Activated naive CD8-positive, alpha-beta T cell (primary cell): ENCODE results near the gene OAS3.
"Not testable (repeated sequence)": the region's sequence is repeated elsewhere in the genome, so short reads cannot be mapped to it uniquely, and the experiment has no call there.

ENCODE experiments used
- H3K27ac Mint-ChIP-seq: one replicate; pipeline ENCODE4 v1.8.0; 2021; ENCODE audit warnings: mixed read lengths
- H3K27me3 Mint-ChIP-seq: one replicate; pipeline ENCODE4 v1.8.0; 2021; ENCODE audit warnings: mixed read lengths
- H3K36me3 Mint-ChIP-seq: one replicate; pipeline ENCODE4 v1.8.0; 2021; ENCODE audit warnings: mixed read lengths
- H3K4me1 Mint-ChIP-seq: one replicate; pipeline ENCODE4 v1.8.0; 2021; ENCODE audit warnings: low read depth, mixed read lengths
- H3K4me3 Mint-ChIP-seq: one replicate; pipeline ENCODE4 v1.8.0; 2021; ENCODE audit warnings: mild to moderate bottlenecking, mixed read lengths
- H3K9me3 Mint-ChIP-seq: one replicate; pipeline ENCODE4 v1.8.0; 2021; ENCODE audit warnings: low read depth, mixed read lengths

Gene OAS3

DNA sequence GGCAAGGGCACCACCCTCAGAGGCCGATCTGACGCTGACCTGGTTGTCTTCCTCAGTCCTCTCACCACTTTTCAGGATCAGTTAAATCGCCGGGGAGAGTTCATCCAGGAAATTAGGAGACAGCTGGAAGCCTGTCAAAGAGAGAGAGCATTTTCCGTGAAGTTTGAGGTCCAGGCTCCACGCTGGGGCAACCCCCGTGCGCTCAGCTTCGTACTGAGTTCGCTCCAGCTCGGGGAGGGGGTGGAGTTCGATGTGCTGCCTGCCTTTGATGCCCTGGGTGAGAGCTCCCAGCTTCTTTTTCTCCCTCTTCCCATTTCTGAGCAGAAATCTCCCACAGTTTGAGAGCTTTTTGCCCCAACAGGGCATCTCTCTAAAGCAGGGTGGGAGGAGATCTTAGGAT lies 29.7 kb upstream of the OAS3 start:
- Mint-ChIP-seq H3K27me3 (no peaks in the 10 kb centered on the region), H3K9me3 (peaks cover 9% of the 10 kb centered on the region), H3K36me3 (peaks cover 29% of the 10 kb centered on the region), H3K27ac (peak overlapping the region; percentile 89), H3K4me3 (peak overlapping the region; percentile 95), H3K4me1 (peaks cover 66% of the 10 kb centered on the region)

DNA sequence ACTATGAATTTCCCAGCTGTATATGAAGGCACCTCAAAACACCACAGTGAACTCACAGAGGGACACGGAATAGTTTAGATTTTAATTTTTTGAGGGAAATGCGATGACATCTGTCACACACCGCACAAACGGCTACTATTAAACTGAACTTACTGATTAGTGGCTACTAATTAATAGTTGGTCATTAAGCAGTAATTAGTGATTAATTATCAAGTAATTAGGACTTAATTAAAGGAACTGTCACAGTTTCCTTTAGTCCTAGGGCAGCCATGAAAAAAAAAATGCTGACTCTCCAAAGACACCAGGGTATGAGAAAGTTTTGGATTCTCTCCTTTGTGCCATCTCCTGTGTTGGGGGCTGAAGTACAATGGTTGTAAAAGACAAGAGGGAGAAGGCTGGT lies 28.6 kb upstream of the OAS3 start:
- Mint-ChIP-seq H3K4me1 (peaks cover 65% of the 10 kb centered on the region), H3K27me3 (no peaks in the 10 kb centered on the region), H3K36me3 (peaks cover 33% of the 10 kb centered on the region), H3K4me3 (peak overlapping the region; percentile 95), H3K9me3 (peaks cover 9% of the 10 kb centered on the region), H3K27ac (peak overlapping the region; percentile 89)

DNA sequence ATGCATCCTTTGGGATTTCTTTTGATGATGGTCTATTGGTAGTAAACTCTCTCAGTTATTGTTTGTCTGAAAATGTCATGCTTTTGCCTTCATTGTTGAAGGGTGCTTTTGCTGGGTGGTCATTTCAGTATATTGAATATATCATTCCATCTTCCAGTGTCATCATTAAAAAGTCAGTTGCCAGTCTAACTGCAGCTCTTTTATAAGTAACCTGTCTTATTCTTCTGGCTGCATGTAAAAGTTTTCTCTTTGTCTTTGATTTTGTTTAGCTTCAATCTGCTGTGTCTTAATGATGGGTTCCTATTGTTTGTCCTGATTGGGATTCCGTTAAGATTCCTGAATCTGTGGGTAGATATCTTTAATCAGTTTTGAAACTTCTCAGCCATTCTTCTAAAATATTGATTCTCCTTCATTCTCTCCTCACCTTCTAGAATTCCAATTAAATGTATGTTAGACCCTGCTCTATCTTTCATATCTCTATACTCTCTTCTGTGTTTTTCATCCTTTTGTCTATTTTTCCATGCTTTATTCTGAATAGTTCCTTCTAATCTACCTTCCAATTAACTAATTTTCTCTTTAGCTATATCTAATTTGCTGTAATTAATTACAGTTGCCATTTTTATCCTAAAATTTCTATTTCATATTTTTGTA lies 25.1 kb upstream of the OAS3 start:
- Mint-ChIP-seq H3K4me1 (peaks cover 45% of the 10 kb centered on the region), H3K36me3 (peaks cover 52% of the 10 kb centered on the region), H3K27me3 (no peaks in the 10 kb centered on the region), H3K27ac (no peak overlapping the region), H3K4me3 (no peak overlapping the region), H3K9me3 (peaks cover 9% of the 10 kb centered on the region)

DNA sequence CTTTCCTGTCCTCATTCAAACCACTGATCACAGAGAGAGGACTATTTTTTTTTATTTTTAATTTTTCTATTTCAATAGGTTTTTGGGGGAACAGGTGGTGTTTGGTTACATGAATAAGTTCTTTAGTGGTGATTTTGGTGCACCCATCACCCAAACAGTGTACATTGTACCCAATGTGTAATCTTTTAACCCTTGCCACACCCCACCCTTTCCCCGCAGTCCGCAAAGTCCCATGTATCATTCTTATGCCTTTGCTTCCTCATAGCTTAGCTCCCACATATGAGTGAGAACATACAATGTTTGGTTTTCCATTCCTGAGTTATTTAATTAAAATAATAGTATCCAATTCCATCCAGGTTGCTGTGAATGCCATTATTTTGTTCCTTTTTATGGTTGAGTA lies 24.4 kb upstream of the OAS3 start:
- H3K27ac Mint-ChIP-seq, H3K4me3 Mint-ChIP-seq, H3K9me3 Mint-ChIP-seq, H3K27me3 Mint-ChIP-seq: not testable (repeated sequence)
- Mint-ChIP-seq H3K36me3 (peaks cover 55% of the 10 kb centered on the region), H3K4me1 (peaks cover 37% of the 10 kb centered on the region)

DNA sequence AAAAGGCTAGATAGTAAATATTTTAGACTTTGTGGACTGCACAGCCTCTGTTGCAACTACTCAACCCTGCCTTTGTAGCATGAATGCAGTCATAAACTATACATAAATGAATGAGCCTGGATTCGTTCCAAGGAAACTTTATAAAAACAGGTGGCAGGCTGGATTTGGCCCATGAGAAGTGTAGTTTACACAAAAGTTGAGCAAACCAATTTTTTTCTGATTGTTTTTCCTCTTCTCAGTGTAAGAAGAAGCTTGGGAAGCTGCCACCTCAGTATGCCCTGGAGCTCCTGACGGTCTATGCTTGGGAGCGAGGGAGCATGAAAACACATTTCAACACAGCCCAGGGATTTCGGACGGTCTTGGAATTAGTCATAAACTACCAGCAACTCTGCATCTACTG lies 22.0 kb upstream of the OAS3 start:
- H3K27ac Mint-ChIP-seq = no peak overlapping the region
- H3K4me3 Mint-ChIP-seq = no peak overlapping the region
- peaks cover 15% of the 10 kb centered on the region for H3K4me1 Mint-ChIP-seq
- peaks cover 9% of the 10 kb centered on the region for H3K9me3 Mint-ChIP-seq
- H3K36me3 Mint-ChIP-seq = peaks cover 51% of the 10 kb centered on the region
- H3K27me3 Mint-ChIP-seq = no peaks in the 10 kb centered on the region

DNA sequence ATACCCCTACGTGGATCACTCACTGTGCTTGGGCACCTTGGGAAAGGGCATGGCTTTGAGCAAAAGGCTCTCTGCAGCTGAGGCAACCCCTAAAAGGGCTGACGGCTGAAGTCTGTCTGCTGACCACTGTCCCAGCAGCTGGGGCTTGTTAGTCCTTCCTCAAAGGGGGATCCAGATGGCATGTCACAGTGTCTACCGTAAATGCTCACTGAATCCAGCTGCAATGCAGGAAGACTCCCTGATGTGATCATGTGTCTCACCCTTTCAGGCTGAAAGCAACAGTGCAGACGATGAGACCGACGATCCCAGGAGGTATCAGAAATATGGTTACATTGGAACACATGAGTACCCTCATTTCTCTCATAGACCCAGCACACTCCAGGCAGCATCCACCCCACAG lies 19.2 kb upstream of the OAS3 start:
- peaks cover 41% of the 10 kb centered on the region for H3K36me3 Mint-ChIP-seq
- no peak overlapping the region for H3K27ac Mint-ChIP-seq
- no peaks in the 10 kb centered on the region for H3K27me3 Mint-ChIP-seq
- H3K4me3 Mint-ChIP-seq = no peak overlapping the region
- H3K9me3 Mint-ChIP-seq = no peaks in the 10 kb centered on the region
- peaks cover 11% of the 10 kb centered on the region for H3K4me1 Mint-ChIP-seq

DNA sequence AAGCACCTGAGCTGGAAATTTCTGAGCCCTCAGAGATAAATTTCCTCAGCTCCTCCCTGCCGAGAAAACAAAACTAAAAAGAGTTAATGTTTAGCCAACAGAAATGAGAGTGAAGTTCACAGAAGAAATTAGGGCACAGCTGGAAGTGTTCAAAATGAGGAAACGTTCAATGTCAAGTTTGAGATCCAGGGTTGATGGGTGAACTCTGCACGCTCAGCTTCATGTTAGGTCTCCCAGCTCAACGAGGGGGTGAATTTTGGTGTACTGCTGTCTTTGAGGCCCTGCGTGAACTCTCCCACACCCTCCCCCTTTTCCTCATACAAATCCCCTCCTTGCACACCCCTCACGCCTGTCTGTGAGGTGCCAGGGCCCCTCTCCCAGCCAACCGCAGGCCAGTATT lies 13.3 kb upstream of the OAS3 start:
- Mint-ChIP-seq H3K9me3 (peaks cover 7% of the 10 kb centered on the region), H3K27me3 (no peaks in the 10 kb centered on the region), H3K36me3 (peaks cover 22% of the 10 kb centered on the region), H3K27ac (no peak overlapping the region), H3K4me1 (no peaks in the 10 kb centered on the region), H3K4me3 (no peak overlapping the region)

DNA sequence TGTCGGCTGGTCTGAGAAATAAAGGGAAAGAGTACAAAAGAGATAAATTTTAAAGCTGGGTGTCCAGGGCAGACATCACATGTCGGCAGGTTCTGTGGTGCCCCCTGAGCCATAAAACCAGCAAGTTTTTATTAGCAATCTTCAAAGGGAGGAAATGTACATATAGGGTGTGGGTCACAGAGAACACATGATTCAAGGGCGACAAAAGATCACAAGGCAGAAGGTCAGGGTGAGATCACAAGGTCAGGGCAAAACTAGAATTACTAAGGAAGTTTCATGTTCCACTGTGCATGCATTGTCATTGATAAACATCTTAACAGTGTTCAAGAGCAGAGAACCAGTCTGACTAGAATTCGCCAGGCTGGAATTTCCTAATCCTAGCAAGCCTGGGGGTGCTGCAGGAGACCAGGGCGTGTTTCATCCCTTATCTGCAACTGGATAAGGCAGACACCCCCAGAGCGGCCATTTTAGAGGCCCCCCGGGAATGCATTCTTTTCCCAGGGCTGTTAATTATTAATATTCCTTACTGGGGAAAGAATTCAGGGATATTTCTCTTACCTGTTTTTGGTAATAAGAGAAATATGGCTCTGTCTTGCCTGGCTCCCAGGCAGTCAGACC lies 11.7 kb upstream of the OAS3 start:
- not testable (repeated sequence) for H3K9me3 Mint-ChIP-seq, H3K4me3 Mint-ChIP-seq, H3K4me1 Mint-ChIP-seq, H3K27me3 Mint-ChIP-seq, H3K27ac Mint-ChIP-seq
- peaks cover 19% of the 10 kb centered on the region for H3K36me3 Mint-ChIP-seq

DNA sequence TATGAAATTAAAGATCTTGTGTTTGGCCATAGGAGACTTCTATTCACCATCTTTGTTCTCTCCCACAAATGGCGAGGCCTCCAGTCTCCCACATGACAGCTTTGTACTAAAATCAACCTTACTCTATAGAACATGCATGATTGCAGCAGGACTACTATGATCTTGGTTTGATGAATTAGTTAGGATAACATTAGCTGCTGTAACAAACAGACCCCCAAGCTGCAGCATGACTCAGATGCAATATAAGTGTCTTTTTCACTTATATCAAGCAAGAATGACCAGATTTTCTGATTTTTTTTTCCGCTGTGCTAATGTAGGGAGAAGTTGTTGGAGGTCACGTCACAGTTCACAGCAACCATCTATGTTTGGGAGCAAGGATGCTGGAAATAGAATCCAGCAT lies 10.8 kb upstream of the OAS3 start:
- H3K27me3 Mint-ChIP-seq = no peaks in the 10 kb centered on the region
- no peak overlapping the region for H3K27ac Mint-ChIP-seq
- peaks cover 19% of the 10 kb centered on the region for H3K36me3 Mint-ChIP-seq
- H3K4me1 Mint-ChIP-seq = no peaks in the 10 kb centered on the region
- peaks cover 7% of the 10 kb centered on the region for H3K9me3 Mint-ChIP-seq
- H3K4me3 Mint-ChIP-seq = no peak overlapping the region

DNA sequence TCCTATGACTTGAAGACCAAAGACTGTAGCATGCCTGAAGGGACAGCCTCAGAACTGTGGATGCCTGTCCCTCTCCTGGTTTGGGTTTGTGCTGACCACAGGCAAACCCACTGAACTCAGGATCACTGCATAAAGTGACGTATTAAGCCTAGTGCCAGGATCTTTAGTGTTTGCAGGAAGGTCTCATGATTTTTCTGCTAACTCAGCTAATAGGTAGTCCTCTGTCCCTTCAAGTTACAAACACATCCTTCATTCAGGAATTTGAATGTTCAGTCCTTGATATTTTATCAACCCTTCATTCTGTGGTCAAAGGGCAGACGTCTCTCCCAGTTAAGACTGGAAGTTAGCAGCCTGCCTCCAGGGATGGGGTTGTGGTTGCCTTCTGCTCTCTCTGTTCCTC lies 10.3 kb upstream of the OAS3 start:
- Mint-ChIP-seq H3K27me3 (no peaks in the 10 kb centered on the region), H3K27ac (no peak overlapping the region), H3K9me3 (peaks cover 7% of the 10 kb centered on the region), H3K36me3 (peaks cover 17% of the 10 kb centered on the region), H3K4me1 (no peaks in the 10 kb centered on the region), H3K4me3 (no peak overlapping the region)

DNA sequence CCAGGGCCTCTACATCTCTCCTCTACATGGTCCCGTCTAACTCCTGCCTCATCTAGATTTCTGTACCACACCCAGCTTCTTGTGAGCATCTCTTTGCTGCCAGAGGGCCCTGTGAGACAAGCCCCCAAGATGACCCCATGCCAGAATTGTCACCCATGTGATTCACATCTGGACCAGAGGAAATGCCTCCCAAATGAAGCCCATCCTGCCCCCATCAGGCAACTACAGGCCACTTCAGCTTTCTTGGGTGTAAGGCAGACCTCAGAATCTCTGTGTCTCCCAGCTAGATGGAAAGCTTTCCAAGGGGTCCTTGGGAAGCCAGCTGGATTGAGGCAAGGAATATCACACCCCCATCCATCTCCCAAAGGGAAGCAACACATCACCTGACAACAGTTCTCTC lies 9.3 kb upstream of the OAS3 start:
- Mint-ChIP-seq H3K36me3 (peaks cover 9% of the 10 kb centered on the region), H3K4me3 (no peak overlapping the region), H3K27ac (no peak overlapping the region), H3K9me3 (peaks cover 7% of the 10 kb centered on the region), H3K4me1 (no peaks in the 10 kb centered on the region), H3K27me3 (no peaks in the 10 kb centered on the region)

DNA sequence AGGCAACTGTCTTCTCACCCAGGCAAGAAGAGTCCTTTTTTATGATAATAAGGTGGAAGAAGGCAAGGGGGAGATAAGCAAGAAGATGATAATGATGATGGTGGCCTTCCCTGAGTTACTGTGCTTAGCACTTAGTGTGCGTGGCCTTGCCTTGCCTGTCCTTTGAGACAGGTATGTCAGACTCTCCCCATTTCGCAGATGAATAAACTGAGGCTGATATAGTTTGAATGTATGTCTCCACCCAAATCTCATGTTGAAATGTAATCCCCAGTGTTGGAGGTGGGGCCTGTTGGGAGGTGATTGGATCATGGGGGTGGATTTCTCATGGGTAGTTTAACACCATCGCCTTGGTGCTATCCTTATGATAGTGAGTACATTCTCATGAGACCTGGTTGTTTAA lies 8.6 kb upstream of the OAS3 start:
- H3K27me3 Mint-ChIP-seq = no peaks in the 10 kb centered on the region
- peaks cover 3% of the 10 kb centered on the region for H3K4me1 Mint-ChIP-seq
- H3K36me3 Mint-ChIP-seq = peaks cover 9% of the 10 kb centered on the region
- H3K9me3 Mint-ChIP-seq = peaks cover 7% of the 10 kb centered on the region
- H3K4me3 Mint-ChIP-seq = no peak overlapping the region
- H3K27ac Mint-ChIP-seq = no peak overlapping the region

DNA sequence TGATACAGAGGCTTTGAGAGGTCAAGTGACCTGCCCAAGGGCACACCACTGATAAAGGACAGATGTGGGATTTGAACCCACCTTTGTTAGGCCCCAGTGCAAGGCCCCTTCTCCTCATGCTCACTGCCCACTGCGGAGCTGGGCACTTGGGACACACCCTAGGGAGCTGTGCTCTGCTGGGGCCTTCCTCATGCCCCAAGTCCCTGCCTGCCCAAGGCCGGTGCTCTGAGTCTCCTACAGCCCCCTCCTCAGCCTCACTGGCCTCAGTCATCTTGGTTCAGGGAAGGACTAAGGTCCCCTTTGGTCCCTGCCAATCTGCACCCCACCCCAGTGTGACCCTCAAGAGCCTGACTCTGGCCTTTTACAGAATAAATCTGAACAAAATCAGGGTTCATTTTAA lies 7.9 kb upstream of the OAS3 start:
- Mint-ChIP-seq H3K4me1 (peaks cover 3% of the 10 kb centered on the region), H3K27ac (no peak overlapping the region), H3K27me3 (no peaks in the 10 kb centered on the region), H3K9me3 (peaks cover 7% of the 10 kb centered on the region), H3K4me3 (no peak overlapping the region), H3K36me3 (peaks cover 9% of the 10 kb centered on the region)

DNA sequence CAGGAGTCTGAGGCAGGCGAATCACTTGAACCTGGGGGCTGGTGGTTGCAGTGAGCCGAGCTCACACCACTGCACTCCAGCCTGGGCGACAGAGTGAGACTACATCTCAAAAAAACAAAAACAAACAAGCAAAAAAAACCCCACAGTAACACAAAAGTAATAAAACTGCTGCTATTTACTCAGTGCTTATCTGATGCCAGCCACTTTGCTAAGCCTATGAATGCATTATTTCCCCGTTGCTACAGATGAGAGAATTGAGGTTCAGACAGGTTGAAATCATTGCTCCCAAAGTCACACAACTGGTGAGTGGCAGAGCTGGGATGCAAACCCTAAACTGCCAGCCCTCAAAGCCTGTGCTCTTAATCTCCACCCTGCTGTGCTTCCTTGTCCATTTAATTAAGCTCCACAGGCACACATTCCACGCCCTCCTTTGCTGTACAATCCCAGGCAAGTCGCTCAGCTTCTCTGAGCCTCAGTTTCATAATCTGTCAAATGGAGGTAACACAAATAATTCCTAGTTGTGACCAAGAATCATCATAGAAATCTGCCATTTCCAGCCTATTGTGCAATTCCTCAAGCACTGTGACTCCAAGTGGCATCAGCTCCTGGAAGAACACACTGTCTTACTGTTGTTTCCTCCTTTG lies 5.7 kb upstream of the OAS3 start:
- Mint-ChIP-seq H3K27me3 (no peaks in the 10 kb centered on the region), H3K27ac (peak overlapping the region; percentile 4), H3K9me3 (peaks cover 4% of the 10 kb centered on the region), H3K4me3 (no peak overlapping the region), H3K4me1 (peaks cover 13% of the 10 kb centered on the region), H3K36me3 (peaks cover 1% of the 10 kb centered on the region)

DNA sequence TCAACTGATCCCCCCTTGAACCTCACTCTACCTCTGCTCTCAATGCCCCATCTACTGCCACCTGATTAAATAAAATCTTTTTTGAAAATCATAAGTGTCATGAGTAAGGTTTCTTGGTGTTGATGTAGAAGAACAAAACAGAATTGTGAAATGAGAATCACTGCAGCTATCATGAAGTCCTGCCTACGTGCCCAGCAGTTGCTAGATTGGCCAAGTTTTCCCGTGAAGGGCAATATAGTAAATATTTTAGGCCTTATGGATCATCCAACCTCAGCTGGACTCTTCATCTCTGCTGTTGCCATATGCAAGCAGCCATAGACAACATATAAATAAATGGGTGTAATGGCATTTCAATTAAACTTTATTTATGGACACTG lies 5.2 kb upstream of the OAS3 start:
- H3K4me1 Mint-ChIP-seq = peaks cover 18% of the 10 kb centered on the region
- no peak overlapping the region for H3K27ac Mint-ChIP-seq
- no peaks in the 10 kb centered on the region for H3K9me3 Mint-ChIP-seq

DNA sequence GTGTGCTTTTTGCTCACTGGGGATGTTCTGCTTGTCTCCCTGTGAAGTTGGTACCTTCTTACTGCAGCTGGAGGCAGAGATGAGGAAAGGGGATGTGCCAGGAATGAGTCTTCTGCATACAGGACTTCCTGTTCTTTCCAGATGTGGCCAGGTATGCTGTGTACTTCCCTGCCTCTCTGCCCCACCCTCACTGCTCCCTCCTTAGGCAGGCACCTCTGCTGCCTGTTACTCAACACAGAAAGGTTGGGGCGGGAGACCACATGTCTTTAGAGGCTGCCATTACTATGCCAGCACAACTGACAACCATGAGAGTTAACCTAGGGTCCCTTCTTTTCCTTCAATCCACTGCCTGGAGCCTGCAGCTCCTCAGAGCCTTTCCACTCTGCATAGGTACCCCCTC lies 2.0 kb upstream of the OAS3 start:
- Mint-ChIP-seq H3K27ac (peak overlapping the region; percentile 68), H3K4me1 (peaks cover 39% of the 10 kb centered on the region), H3K27me3 (no peaks in the 10 kb centered on the region), H3K9me3 (no peaks in the 10 kb centered on the region), H3K4me3 (no peak overlapping the region), H3K36me3 (no peaks in the 10 kb centered on the region)

More for the DNA sequence above, 5.2 kb upstream of the OAS3 start:
- no peak overlapping the region for H3K4me3 Mint-ChIP-seq
- H3K36me3 Mint-ChIP-seq = no peaks in the 10 kb centered on the region
- no peaks in the 10 kb centered on the region for H3K27me3 Mint-ChIP-seq
